ENCODE measurements around the gene MYMX.

The MYMX gene

DNA sequence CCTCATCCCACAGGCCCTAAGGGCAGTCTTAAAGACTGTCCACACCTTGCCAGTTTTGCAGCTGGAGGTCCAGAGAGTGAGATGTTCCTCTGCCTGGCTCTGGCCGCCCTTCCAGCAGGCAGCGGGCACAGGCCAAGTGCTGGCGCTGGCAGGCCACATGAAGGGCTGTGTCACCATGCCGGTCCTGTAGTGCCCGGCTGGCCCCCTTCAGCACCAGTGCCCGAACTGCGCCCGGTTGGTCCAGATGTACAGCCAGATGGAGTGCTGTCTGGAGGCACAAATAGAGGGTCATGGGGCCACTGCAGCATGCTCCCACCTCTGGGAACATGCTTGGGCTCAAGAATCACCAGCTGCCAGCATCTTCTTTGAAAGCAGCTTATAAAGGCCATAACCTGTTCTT, 44.9 kb downstream of the MYMX start:
- Histone ChIP-seq H3K27me3 (peaks cover 6% of the 10 kb centered on the region), H3K4me1 (ENCODE audit: control insufficient read depth in 1 of 2, insufficient read depth in 1 of 2, low read depth in 1 of 2, low read length in 1 of 2) (peaks cover 45 to 47% of the 10 kb centered on the region in 2 experiments), H3K4me3 (ENCODE audit: low read depth in 1 of 2, low read length in 1 of 2) (no peak overlapping the region), H3K27ac (no peak overlapping the region), H3K36me3 (peaks cover 28% of the 10 kb centered on the region), H3K9me3 (no peaks in the 10 kb centered on the region)
- TF ChIP-seq, protein P1, sequence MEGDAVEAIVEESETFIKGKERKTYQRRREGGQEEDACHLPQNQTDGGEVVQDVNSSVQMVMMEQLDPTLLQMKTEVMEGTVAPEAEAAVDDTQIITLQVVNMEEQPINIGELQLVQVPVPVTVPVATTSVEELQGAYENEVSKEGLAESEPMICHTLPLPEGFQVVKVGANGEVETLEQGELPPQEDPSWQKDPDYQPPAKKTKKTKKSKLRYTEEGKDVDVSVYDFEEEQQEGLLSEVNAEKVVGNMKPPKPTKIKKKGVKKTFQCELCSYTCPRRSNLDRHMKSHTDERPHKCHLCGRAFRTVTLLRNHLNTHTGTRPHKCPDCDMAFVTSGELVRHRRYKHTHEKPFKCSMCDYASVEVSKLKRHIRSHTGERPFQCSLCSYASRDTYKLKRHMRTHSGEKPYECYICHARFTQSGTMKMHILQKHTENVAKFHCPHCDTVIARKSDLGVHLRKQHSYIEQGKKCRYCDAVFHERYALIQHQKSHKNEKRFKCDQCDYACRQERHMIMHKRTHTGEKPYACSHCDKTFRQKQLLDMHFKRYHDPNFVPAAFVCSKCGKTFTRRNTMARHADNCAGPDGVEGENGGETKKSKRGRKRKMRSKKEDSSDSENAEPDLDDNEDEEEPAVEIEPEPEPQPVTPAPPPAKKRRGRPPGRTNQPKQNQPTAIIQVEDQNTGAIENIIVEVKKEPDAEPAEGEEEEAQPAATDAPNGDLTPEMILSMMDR (IDR thresholded peaks at IDR 0.05) = no peak

DNA sequence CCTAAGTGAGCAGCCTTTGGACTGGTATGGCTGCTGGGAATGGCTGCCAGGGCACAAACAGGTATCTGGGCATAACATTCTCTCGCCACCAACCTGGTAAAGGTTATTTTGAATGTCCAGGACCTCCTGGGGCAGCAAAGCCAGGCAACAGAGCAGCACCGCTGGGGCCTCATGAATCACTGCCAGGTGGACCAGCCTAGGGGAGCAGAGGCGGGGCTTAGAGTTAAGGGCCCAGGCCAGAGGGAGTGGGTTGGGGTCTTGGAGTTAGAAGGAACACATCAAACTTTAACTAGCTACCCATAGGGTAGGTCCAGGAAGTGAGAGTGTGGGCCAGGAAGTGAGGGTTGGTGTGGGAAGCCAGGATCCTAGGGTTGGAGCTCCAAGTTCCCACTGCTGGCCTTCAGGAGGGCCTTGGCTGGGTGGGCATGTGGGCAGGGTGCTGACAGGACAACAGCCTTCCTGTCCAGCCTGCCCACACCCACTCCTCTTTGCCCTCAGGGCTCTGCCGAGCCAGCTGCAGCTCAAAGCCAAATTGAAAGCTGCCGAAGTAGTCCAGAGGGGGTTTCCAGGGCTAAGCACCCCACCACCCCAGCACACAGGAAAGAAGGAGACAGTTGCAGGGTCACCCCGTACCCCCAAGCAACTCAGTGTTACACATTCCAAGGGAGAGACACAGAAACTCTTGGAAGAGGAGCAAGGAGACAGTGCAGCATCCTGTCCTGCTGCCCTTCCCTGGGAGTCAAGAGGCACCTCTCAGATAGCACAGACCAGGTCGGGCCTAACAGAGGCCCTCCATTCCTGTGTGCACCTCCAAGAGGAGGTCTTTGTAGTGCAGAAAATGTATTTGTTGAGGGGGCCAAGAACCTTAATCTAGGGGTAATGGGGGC, 46.0 kb downstream of the MYMX start:
- H3K4me3 ChIP-seq (ENCODE audit: low read depth in 1 of 2, low read length in 1 of 2) = peak overlapping the region; percentile 74 to 77
- peak overlapping the region; percentile 85 for H3K27ac ChIP-seq
- no peaks in the 10 kb centered on the region for H3K9me3 ChIP-seq
- no peaks in the 10 kb centered on the region for H3K27me3 ChIP-seq
- H3K36me3 ChIP-seq = peaks cover 28% of the 10 kb centered on the region
- TF ChIP-seq, protein P1 (IDR thresholded peaks at IDR 0.05) = no peak
- H3K4me1 ChIP-seq (ENCODE audit: control insufficient read depth in 1 of 2, insufficient read depth in 1 of 2, low read depth in 1 of 2, low read length in 1 of 2) = peaks cover 35 to 38% of the 10 kb centered on the region in 2 experiments

DNA sequence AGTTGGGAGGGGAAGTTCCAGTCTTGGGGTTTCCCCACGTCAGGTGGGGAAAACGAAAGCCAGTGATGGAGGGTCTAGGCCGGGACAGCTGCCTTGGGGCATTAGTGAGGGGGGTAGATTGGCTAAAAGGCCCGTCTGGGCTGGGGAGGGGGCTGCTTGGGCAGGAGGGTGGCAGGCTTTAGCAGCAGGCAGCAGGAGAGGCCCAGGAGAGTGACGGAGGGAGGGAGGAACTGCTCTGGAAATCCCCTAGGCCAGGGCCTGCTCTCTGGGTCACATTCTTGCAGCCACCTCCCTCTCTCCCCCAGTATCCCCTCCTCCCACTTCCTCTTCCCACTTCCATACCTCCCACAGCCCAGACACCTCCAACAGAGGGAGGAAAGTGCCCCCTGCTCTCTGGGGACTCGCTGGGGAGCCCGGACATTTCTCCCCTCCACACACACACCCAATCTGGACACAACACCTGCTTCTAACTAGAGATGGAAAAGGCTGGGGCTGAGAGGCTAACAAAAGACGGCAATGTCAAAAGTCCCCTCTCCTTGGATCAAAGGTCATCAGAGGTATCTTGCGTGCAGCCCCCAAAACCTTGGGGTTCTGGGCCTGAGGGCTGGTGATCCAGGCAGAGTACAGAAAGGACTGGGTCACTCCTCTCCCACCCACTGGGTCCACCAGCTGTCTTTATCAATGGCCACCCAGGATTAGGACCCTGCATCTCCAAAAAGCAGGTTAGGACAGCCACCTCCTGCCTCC, 46.8 kb downstream of the MYMX start:
- Histone ChIP-seq H3K27me3 (peaks cover 3% of the 10 kb centered on the region), H3K9me3 (no peaks in the 10 kb centered on the region), H3K4me3 (ENCODE audit: low read depth in 1 of 2, low read length in 1 of 2) (peak overlapping the region; percentile 74 to 77), H3K27ac (peak overlapping the region; percentile 85), H3K36me3 (peaks cover 23% of the 10 kb centered on the region), H3K4me1 (ENCODE audit: control insufficient read depth in 1 of 2, insufficient read depth in 1 of 2, low read depth in 1 of 2, low read length in 1 of 2) (peaks cover 31 to 34% of the 10 kb centered on the region in 2 experiments)
- TF ChIP-seq, protein P1 (IDR thresholded peaks at IDR 0.05) = no peak

DNA sequence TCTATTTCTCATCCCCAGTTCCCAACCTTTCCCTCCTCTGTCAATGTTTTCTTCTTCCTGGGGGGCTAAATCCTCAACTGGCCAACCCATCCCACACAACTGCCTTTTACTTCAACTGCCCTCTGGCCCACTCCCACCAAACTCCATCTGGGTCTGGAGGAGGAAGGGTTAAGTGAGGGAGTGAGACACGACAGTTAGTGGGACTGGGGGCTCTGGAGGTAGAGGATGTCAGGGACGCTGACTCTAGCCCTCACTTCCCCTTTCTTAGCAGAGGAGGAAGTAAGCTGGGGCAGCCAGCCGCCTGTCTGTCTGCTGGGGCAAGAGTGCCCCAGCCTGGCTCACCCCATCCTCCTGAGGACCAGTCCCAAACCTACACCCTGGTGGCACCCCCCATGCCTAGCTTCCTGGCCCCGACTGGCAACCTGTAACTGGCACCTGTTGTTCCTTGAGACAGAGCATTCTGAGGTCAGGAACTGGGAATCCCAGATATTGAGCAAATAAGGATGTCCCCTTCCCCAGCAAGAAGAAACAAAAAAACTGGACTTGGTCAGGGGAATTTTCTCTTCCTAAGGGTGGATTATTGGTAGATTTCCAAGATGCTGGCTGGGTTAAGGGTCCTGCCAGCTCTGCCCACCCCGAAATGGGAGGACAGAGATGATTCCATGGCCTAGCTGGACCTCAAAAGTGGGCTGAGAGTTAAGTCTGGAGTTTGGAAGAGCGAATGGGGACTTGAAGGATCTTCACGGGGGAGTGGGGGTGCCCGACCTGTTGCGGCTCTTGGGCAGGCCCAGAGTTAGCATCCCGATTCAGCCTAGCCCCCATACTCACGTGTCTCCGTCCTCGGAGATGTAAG, 47.7 kb downstream of the MYMX start:
- H3K27me3 ChIP-seq = peaks cover 12% of the 10 kb centered on the region
- TF ChIP-seq, protein P1 (IDR thresholded peaks at IDR 0.05) = peak; percentile 52

More for the DNA sequence above, 47.7 kb downstream of the MYMX start:
- Histone ChIP-seq H3K36me3 (peaks cover 15% of the 10 kb centered on the region), H3K4me1 (ENCODE audit: control insufficient read depth in 1 of 2, insufficient read depth in 1 of 2, low read depth in 1 of 2, low read length in 1 of 2) (peaks cover 34 to 39% of the 10 kb centered on the region in 2 experiments), H3K27ac (peak overlapping the region; percentile 85), H3K4me3 (ENCODE audit: low read depth in 1 of 2, low read length in 1 of 2) (peak overlapping the region; percentile 74 to 77), H3K9me3 (no peaks in the 10 kb centered on the region)
